ENCODE results near the gene LMOD2. TPM values are rescaled to one million over a fixed set of nuclear protein-coding genes. Genes with fewer than 3 reads are reported as not detected.

The LMOD2 gene
- polyA plus RNA-seq, 3 donors, result 0.09 TPM; not detected in 2

GRCh38 chr7:123679614-123680013, 23.9 kb downstream of the LMOD2 start:
- intact Hi-C loops (cut with micrococcal nuclease), result loop anchor here in 1 of 2 donors (5.0 kb wide), 1 partner anchor 188 kb away; no protein-coding TSS in a partner anchor
- DNase-seq, result no peak
- peaks cover 14 to 37% of the 10 kb centered on the region in 2 donors for H3K36me3 ChIP-seq (replicated peaks in 1 of 2; ENCODE audit: control insufficient read depth in 1 of 2, insufficient read depth in 2 of 2, low read length in 2 of 2)
- H3K4me1 ChIP-seq (ENCODE audit: control insufficient read depth in 1 of 2, insufficient read depth in 2 of 2, low read length in 2 of 2), result no peaks in the 10 kb centered on the region
- no peak overlapping the region for H3K4me3 ChIP-seq (replicated peaks in 1 of 3; ENCODE audit: low read depth in 2 of 3, low read length in 3 of 3)
- no peak overlapping the region for H3K9ac ChIP-seq (ENCODE audit: insufficient read depth, low read length, poor library complexity, severe bottlenecking)
- H2AFZ ChIP-seq (ENCODE audit: insufficient read depth, low read depth, low read length, poor library complexity, severe bottlenecking), result no peak overlapping the region
- Mint-ChIP-seq H3K27me3 (ENCODE audit: low read depth in 3 of 3) (no peaks in the 10 kb centered on the region), H3K36me3 (peaks cover 23 to 25% of the 10 kb centered on the region in 2 donors), H3K9me3 (no peaks in the 10 kb centered on the region), H3K4me1 (peaks cover 1% of the 10 kb centered on the region), H3K27ac (no peak overlapping the region), H3K4me3 (no peak overlapping the region)
- H3K9me3 ChIP-seq (replicated peaks in 1 of 2; ENCODE audit: control insufficient read depth in 1 of 2, insufficient read depth in 1 of 2, low read length in 2 of 2), result no peaks in the 10 kb centered on the region
- no peak overlapping the region for H3K4me2 ChIP-seq (replicated peaks; ENCODE audit: extremely low read depth, low read length, poor library complexity, severe bottlenecking)
- no peak for TF ChIP-seq CTCF (IDR thresholded peaks at IDR 0.05)
- H3K27me3 ChIP-seq (ENCODE audit: control insufficient read depth in 2 of 2, insufficient read depth in 2 of 2, low read length in 2 of 2), result no peaks in the 10 kb centered on the region
- no peaks in the 10 kb centered on the region for H4K20me1 ChIP-seq (ENCODE audit: insufficient read depth, low read length)
- no CpG with 5 or more reads among the region's 3 CpGs for WGBS (ENCODE audit: insufficient coverage)
- no peaks in the 10 kb centered on the region for H3K79me2 ChIP-seq (ENCODE audit: insufficient read depth, low read length)
- H3K27ac ChIP-seq (ENCODE audit: low read depth in 1 of 2, low read length in 2 of 2), result no peak overlapping the region

GRCh38 chr7:123680580-123680979, 24.9 kb downstream of the LMOD2 start:
- Mint-ChIP-seq H3K9me3 (no peaks in the 10 kb centered on the region), H3K27ac (no peak overlapping the region), H3K36me3 (peaks cover 29 to 34% of the 10 kb centered on the region in 2 donors), H3K27me3 (ENCODE audit: low read depth in 3 of 3) (no peaks in the 10 kb centered on the region), H3K4me1 (no peaks in the 10 kb centered on the region), H3K4me3 (no peak overlapping the region)
- no peak overlapping the region for H3K4me3 ChIP-seq (replicated peaks in 1 of 3; ENCODE audit: low read depth in 2 of 3, low read length in 3 of 3)
- 100% methylated on average over 2 of the region's 3 CpGs for WGBS (ENCODE audit: insufficient coverage)
- no peak overlapping the region for H3K27ac ChIP-seq (ENCODE audit: low read depth in 1 of 2, low read length in 2 of 2)
- no peak overlapping the region for H2AFZ ChIP-seq (ENCODE audit: insufficient read depth, low read depth, low read length, poor library complexity, severe bottlenecking)
- H3K36me3 ChIP-seq (replicated peaks in 1 of 2; ENCODE audit: control insufficient read depth in 1 of 2, insufficient read depth in 2 of 2, low read length in 2 of 2), result peaks cover 14 to 45% of the 10 kb centered on the region in 2 donors
- H3K27me3 ChIP-seq (ENCODE audit: control insufficient read depth in 2 of 2, insufficient read depth in 2 of 2, low read length in 2 of 2), result no peaks in the 10 kb centered on the region
- DNase-seq, result no peak
- no peaks in the 10 kb centered on the region for H3K9me3 ChIP-seq (replicated peaks in 1 of 2; ENCODE audit: control insufficient read depth in 1 of 2, insufficient read depth in 1 of 2, low read length in 2 of 2)
- H3K4me1 ChIP-seq (ENCODE audit: control insufficient read depth in 1 of 2, insufficient read depth in 2 of 2, low read length in 2 of 2), result no peaks in the 10 kb centered on the region
- no peaks in the 10 kb centered on the region for H3K79me2 ChIP-seq (ENCODE audit: insufficient read depth, low read length)
- intact Hi-C loops (cut with micrococcal nuclease), result loop anchor here in 1 of 2 donors (5.0 kb wide), 1 partner anchor 187 kb away; no protein-coding TSS in a partner anchor
- H3K4me2 ChIP-seq (replicated peaks; ENCODE audit: extremely low read depth, low read length, poor library complexity, severe bottlenecking), result no peak overlapping the region
- H4K20me1 ChIP-seq (ENCODE audit: insufficient read depth, low read length), result no peaks in the 10 kb centered on the region
- no peak for TF ChIP-seq CTCF (IDR thresholded peaks at IDR 0.05)
- H3K9ac ChIP-seq (ENCODE audit: insufficient read depth, low read length, poor library complexity, severe bottlenecking), result no peak overlapping the region
